Heart left ventricle (tissue), 16 donors: Measurements from ENCODE around the gene AEBP1. TPM values are rescaled to one million over a fixed set of nuclear protein-coding genes. Genes with fewer than 3 reads are reported as not detected.

Experiments used
- ATAC-seq, 4 donors: fragments of 200-7000 bp; cut with Tn5 transposase; one replicate each; pipeline ENCODE4 v1.9.1; 2020 to 2022; ENCODE audit warnings: moderate library complexity in 4 of 4, mild to moderate bottlenecking in 3 of 4, moderate number of reproducible peaks in 1 of 4
- DNase-seq, 5 donors: peaks; one replicate each; pipeline ENCODE4 v3.0.0-alpha.2; 2020
- H3K27ac ChIP-seq, 12 donors: fragments of 200-600 bp; sonication (generic) in 4 of 12; one replicate each; pipeline versions ENCODE4 v1.5.0 to v1.8.0; 2016 to 2022; ENCODE audit warnings: mild to moderate bottlenecking in 2 of 12
- H3K27me3 ChIP-seq, 9 donors: fragments of 200-600 bp; sonication (generic) in 2 of 9; one replicate each; pipeline versions ENCODE4 v1.5.1 to v1.8.0; 2016 to 2022; ENCODE audit warnings: mild to moderate bottlenecking in 3 of 9
- H3K36me3 ChIP-seq, 9 donors: fragments of 200-600 bp; sonication (generic) in 2 of 9; one replicate each; pipeline versions ENCODE4 v1.5.0 to v1.8.0; 2018 to 2022; ENCODE audit warnings: mild to moderate bottlenecking in 2 of 9
- H3K4me1 ChIP-seq, 12 donors: fragments of 200-600 bp; sonication (generic) in 4 of 12; one replicate each; pipeline versions ENCODE4 v1.5.0 to v1.8.0; 2016 to 2022; ENCODE audit warnings: mild to moderate bottlenecking in 3 of 12
- H3K4me3 ChIP-seq, 12 donors: fragments of 200-600 bp; sonication (generic) in 4 of 12; one replicate each; pipeline versions ENCODE4 v1.5.0 to v1.8.0; 2017 to 2022; ENCODE audit warnings: mild to moderate bottlenecking in 9 of 12, moderate library complexity in 4 of 12
- H3K9me3 ChIP-seq, 12 donors: fragments of 200-600 bp; sonication (generic) in 4 of 12; one replicate each; pipeline versions ENCODE4 v1.5.0 to v1.8.0; 2016 to 2022; ENCODE audit warnings: mild to moderate bottlenecking in 1 of 12
- POLR2A ChIP-seq, 2 donors: fragments of 450-650 bp; IDR thresholded peaks; one replicate each; pipeline ENCODE4 v1.6.1; 2017; ENCODE audit warnings: antibody characterized with exemption in 2 of 2, mild to moderate bottlenecking in 2 of 2, moderate library complexity in 2 of 2
- WGBS, 4 donors: extraction: QIAGEN DNeasy Blood & Tissue Kit in 2 of 4; methylation state at CpG; one replicate each; pipeline versions ENCODE4 v1.1.5 to v1.1.7; 2013 to 2018; 5-methylcytosine and 5-hydroxymethylcytosine counted together
- intact Hi-C, 10 donors: fragments of 100-400 bp; cut with DNase I; formaldehyde crosslinking; loops; one replicate each; pipeline versions ENCODE4 v1.11.1 to v1.14.2; 2022
- polyA plus RNA-seq, 2 donors: library from polyadenylated mRNA; stranded (reverse); fragments of 200-250 nt; gene quantifications; one replicate each; pipeline ENCODE4 v1.2.3, GENCODE V29; 2013
- total RNA-seq, 9 donors: library from RNA; depleted of rRNA in 2 of 9; stranded (reverse); fragments of >200 nt in 2 of 9; fragmentation: NEBNext Ultra II Directional in 3 of 9; extraction: Animal tissue kit (Norgen Biotek cat#: 25700) in 3 of 9; gene quantifications; one replicate each; pipeline versions ENCODE4 v1.1.0 to v1.2.4, GENCODE V29; 2016 to 2023
- TF ChIP-seq, protein P1 (sequence below), 12 donors: fragments of 200-600 bp; sonication (generic) in 4 of 12; IDR thresholded peaks; one replicate each; pipeline versions ENCODE4 v1.5.0 to v1.8.0; 2018 to 2022; ENCODE audit warnings: antibody characterized with exemption in 12 of 12, mild to moderate bottlenecking in 5 of 12
- donor health status: ischemic (EF 13 %, LVEDD 7.1; RV severe dilation, severe dysfunction).
- donor health status: healthy with polysubstance abuse.
- donor health status: DM: no; HTN: yes; CAD: no.
- donor health status: DM: no; HTN: no; CAD: no.
- donor health status: ischemic (EF 25% LVEDD 6.9; RV normal size, moderate dysfunction).
- donor health status: ischemic (EF 25% LVEDD 5.7; RV mildly dilated, moderate dysfunction).
- donor health status: healthy.
- donor health status: DM: yes; HTN: yes; CAD: no.
- donor health status: ischemic (EF 35%, LVEDD 5.7; RV mildly dilated, moderate dysfunction).
- donor health status: nonischemic (EF 11% LVEDD 7.7; RV severe dilation, severe dysfunction).
- donor health status: DM: yes; HTN: yes; CAD: no.
- donor health status: PGD.
- donor health status: ischemic (EF 29% LVEDD 5.4; RV normal size, mild dysfunction).
- donor health status: nonischemic (EF 23%, LVEDD 6.1; RV moderate dilation, normal function).

Gene AEBP1
- total and polyA plus RNA-seq, 11 donors = 10.9 to 51.1 (median 23.2) TPM

DNA sequence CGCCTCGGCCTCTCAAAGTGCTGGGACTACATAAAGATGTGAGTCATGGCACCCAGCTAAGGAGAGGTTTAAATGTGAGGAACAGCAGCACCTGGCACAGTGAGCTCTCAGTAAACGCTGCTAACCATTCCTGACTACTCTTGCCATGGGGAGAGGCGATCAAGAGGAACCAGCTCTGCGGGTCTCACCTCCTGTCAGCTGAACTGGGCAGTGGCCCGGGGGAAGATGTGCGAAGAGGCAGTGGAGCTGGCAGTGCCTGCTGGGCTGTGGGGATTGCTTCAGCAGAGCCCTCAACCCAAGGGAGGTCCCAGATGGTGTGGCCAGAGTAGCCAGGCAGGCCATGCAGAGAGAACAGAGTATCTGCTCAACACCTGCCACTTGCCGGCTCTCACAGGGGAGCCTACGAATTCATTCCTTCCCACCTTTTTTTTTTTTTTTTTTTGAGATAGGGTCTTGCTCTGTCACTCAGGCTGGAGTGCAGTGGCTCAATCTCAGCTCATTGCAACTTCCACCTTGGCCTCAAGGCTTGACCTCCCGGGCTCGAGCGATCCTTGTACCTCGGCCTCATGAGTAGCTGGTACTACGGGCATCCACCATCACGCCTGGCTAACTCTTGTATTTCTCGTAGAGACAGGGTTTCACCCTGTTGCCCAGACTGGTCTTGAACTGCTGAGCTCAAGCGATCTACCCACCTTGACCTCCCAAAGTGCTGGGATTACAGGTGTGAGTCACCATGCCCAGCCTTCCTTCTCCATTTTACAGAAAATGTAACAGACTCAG lies 28.7 kb upstream of the AEBP1 start:
- intact Hi-C loops = loop anchor here in 2 of 10 donors (5.0 kb wide), 2 partner anchors 47 to 117 kb away; partner anchors contain the start of gene POLD2 (in 1 of the 2)
- peaks cover 0 to 82% (median 65%) of the 10 kb centered on the region in 9 donors for H3K36me3 ChIP-seq
- H3K9me3 ChIP-seq = no peaks in the 10 kb centered on the region
- H3K27ac ChIP-seq = peak overlapping the region in 5 of 12 donors; percentile 17 to 96 (median 76)
- no peak for TF ChIP-seq POLR2A (IDR thresholded peaks at IDR 0.05)
- TF ChIP-seq, protein P1, sequence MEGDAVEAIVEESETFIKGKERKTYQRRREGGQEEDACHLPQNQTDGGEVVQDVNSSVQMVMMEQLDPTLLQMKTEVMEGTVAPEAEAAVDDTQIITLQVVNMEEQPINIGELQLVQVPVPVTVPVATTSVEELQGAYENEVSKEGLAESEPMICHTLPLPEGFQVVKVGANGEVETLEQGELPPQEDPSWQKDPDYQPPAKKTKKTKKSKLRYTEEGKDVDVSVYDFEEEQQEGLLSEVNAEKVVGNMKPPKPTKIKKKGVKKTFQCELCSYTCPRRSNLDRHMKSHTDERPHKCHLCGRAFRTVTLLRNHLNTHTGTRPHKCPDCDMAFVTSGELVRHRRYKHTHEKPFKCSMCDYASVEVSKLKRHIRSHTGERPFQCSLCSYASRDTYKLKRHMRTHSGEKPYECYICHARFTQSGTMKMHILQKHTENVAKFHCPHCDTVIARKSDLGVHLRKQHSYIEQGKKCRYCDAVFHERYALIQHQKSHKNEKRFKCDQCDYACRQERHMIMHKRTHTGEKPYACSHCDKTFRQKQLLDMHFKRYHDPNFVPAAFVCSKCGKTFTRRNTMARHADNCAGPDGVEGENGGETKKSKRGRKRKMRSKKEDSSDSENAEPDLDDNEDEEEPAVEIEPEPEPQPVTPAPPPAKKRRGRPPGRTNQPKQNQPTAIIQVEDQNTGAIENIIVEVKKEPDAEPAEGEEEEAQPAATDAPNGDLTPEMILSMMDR (IDR thresholded peaks at IDR 0.05) = no peak
- peaks cover 13 to 83% (median 45%) of the 10 kb centered on the region in 12 donors for H3K4me1 ChIP-seq
- H3K27me3 ChIP-seq = no peaks in the 10 kb centered on the region
- ATAC-seq (no peak), DNase-seq (peak in 1 of 5 donors; percentile 7)
- 94 to 98% (median 96%) methylated on average over 17 of the region's 17 CpGs for WGBS, 4 donors
- H3K4me3 ChIP-seq = no peak overlapping the region

DNA sequence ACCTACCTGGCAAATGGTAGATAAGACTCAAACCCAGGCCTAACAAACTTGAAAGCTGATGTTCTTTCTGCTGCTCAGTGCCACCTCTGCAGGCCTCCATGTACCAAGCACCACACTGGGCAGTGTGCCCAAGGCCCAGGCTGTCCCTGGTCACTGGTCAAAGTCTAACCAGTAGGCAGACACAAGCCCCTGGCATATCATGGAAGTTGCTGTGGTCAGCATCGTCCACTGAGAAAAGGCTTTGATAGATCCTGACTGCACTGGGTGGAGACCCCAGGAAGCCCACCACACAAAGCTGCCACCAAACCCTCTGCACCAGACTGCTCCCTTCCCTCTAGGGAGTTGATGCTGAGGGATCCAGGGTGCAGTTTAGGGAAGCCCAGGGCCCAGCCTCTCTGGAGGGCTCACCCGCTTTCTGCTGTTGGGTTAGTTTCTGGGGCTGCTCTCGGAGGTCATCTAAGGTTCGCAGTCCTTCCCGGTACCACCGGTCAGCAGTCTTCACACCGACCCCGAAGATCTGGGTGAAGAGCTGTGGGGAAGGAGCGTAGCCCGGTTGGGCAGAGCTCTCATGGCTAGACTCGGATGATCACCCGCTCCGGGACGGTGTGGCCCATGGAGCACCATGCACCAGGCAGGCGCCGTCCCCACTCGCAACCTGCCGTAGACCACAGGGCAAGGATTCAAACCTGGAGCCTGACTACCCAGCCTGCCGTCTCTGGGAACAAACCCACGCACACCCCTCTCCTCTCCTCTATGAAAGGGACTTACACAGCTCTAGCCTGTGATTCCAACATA lies 27.8 kb upstream of the AEBP1 start:
- Histone ChIP-seq H3K27ac (peak overlapping the region in 5 of 12 donors; percentile 17 to 96 (median 76)), H3K4me1 (peaks cover 13 to 84% (median 51%) of the 10 kb centered on the region in 12 donors), H3K27me3 (no peaks in the 10 kb centered on the region), H3K9me3 (no peaks in the 10 kb centered on the region), H3K4me3 (no peak overlapping the region), H3K36me3 (peaks cover 0 to 83% (median 70%) of the 10 kb centered on the region in 9 donors)
- intact Hi-C loops = loop anchor here in 2 of 10 donors (5.0 kb wide), 2 partner anchors 46 to 116 kb away; partner anchors contain the start of gene POLD2 (in 1 of the 2)
- ATAC-seq = no peak
- WGBS, 4 donors = 91 to 95% (median 94%) methylated on average over 17 to 20 of the region's 20 CpGs
- no peak for TF ChIP-seq POLR2A (IDR thresholded peaks at IDR 0.05)
- TF ChIP-seq, protein P1 (IDR thresholded peaks at IDR 0.05) = no peak
- peak in 2 of 5 donors; percentile 57 to 68 for DNase-seq

DNA sequence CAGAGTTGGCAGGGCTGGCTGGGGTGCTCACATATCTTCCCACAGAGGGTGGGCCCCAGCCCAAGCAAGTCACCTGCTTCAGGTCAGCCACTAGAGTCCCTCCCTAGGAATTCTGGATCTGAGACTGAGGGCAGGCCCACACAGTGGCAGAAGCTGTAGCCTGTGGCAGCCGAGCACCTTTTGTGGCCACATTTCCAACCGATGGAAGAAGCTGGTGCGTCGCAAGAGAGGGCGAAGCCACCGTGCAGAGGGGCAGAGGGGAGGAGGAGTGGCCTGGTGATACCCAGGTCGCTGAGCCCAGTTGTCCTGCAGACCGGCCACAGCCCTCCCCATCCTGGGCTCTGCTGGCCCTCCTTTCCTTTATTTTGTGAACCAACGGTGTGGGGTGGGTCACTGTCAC lies 27.1 kb upstream of the AEBP1 start:
- Histone ChIP-seq H3K36me3 (peaks cover 0 to 83% (median 70%) of the 10 kb centered on the region in 9 donors), H3K4me1 (peaks cover 13 to 84% (median 49%) of the 10 kb centered on the region in 12 donors), H3K27ac (peak overlapping the region in 11 of 12 donors; percentile 32 to 96 (median 76)), H3K4me3 (no peak overlapping the region), H3K27me3 (no peaks in the 10 kb centered on the region), H3K9me3 (no peaks in the 10 kb centered on the region)
- intact Hi-C loops = loop anchor here in 2 of 10 donors (5.0 kb wide), 2 partner anchors 45 to 115 kb away; partner anchors contain the start of gene POLD2 (in 1 of the 2)
- no peak for ATAC-seq
- 84 to 90% (median 89%) methylated on average over 9 of the region's 9 CpGs for WGBS, 4 donors
- DNase-seq = peak in 1 of 5 donors; percentile 17
- TF ChIP-seq POLR2A (IDR thresholded peaks at IDR 0.05) = no peak
- TF ChIP-seq, protein P1 (IDR thresholded peaks at IDR 0.05) = no peak
